PC-9 (cell line): ENCODE measurements around the gene RFTN1. TPM values are rescaled to one million over a fixed set of nuclear protein-coding genes. Genes with fewer than 3 reads are reported as not detected.

Experiments
- BruUV-seq: library from RNA; stranded (reverse); fragments of 400-500 nt; replicated peaks from 2 replicates; lab custom pipeline; 2021; lab: Mats Ljungman, UMichigan
- CTCF ChIA-PET: fragments of 300-600 bp; sonication (Branson Sonifier 250); formaldehyde crosslinking; loops from one replicate; lab custom pipeline; 2022; ENCODE audit warnings: antibody characterized with exemption; lab: Charles Lee
- POLR2A ChIA-PET: fragments of 300-600 bp; sonication (Branson Sonifier 250); formaldehyde crosslinking; loops from one replicate; lab custom pipeline; 2022; ENCODE audit warnings: antibody characterized with exemption; ENCODE audit not compliant: unreplicated experiment; lab: Charles Lee
- DNase-seq, 2 experiments: peaks; one replicate each; pipeline versions ENCODE4 v3.0.0 to v3.0.0-alpha.2; 2015 to 2022; ENCODE audit warnings: mixed read lengths in 1 of 2
- H2AFZ ChIP-seq: fragments of 200-600 bp; sonication (generic); 2 replicates; pipeline ENCODE4 v1.8.1; 2017; ENCODE audit warnings: antibody characterized with exemption
- H3F3A ChIP-seq: fragments of 200-600 bp; sonication (generic); 2 replicates; pipeline ENCODE4 v1.8.1; 2017; ENCODE audit warnings: antibody characterized with exemption, mild to moderate bottlenecking, low read depth; ENCODE audit not compliant: insufficient read depth
- H3K27ac ChIP-seq: fragments of 200-600 bp; sonication (generic); 2 replicates; pipeline ENCODE4 v1.6.1; 2016; ENCODE audit warnings: mixed run types
- H3K27me3 ChIP-seq: fragments of 200-600 bp; sonication (generic); 2 replicates; pipeline ENCODE4 v1.6.1; 2016; ENCODE audit warnings: low read depth, mixed run types; ENCODE audit not compliant: insufficient read depth
- H3K36me3 ChIP-seq: fragments of 200-600 bp; sonication (generic); 2 replicates; pipeline ENCODE4 v1.6.1; 2016; ENCODE audit warnings: low read depth, mixed run types
- H3K4me1 ChIP-seq: fragments of 200-600 bp; sonication (generic); replicated peaks from 2 replicates; pipeline ENCODE4 v1.6.1; 2016; ENCODE audit warnings: mixed run types; ENCODE audit not compliant: insufficient read depth
- H3K4me2 ChIP-seq: fragments of 200-600 bp; sonication (generic); 2 replicates; pipeline ENCODE4 v1.6.1; 2017; ENCODE audit warnings: mixed run types
- H3K4me3 ChIP-seq: fragments of 200-600 bp; sonication (generic); 2 replicates; pipeline ENCODE4 v1.6.1; 2016; ENCODE audit warnings: mixed run types
- H3K79me2 ChIP-seq: fragments of 200-600 bp; sonication (generic); 2 replicates; pipeline ENCODE4 v1.6.1; 2017; ENCODE audit warnings: low read depth, mixed run types
- H3K9me2 ChIP-seq: fragments of 200-600 bp; sonication (generic); 2 replicates; pipeline ENCODE4 v1.8.1; 2017; ENCODE audit warnings: mild to moderate bottlenecking; ENCODE audit not compliant: insufficient read depth
- H3K9me3 ChIP-seq: fragments of 200-600 bp; sonication (generic); 2 replicates; pipeline ENCODE4 v1.8.1; 2016; ENCODE audit warnings: low read depth; ENCODE audit not compliant: insufficient read depth
- H4K20me1 ChIP-seq: fragments of 200-600 bp; sonication (generic); 2 replicates; pipeline ENCODE4 v1.8.1; 2017; ENCODE audit not compliant: insufficient read depth
- EZH2 ChIP-seq: fragments of 200-600 bp; sonication (generic); IDR thresholded peaks from 2 replicates; pipeline ENCODE4 v1.8.0; 2017; ENCODE audit warnings: antibody characterized with exemption, low read depth
- intact Hi-C: fragments of 100-400 bp; cut with micrococcal nuclease; formaldehyde crosslinking; loops from one replicate; pipeline ENCODE4 v1.10.0; 2022; ENCODE audit not compliant: unreplicated experiment
- total RNA-seq: library from RNA; stranded (reverse); gene quantifications from 2 replicates; pipeline ENCODE4 v1.2.3, GENCODE V29; 2021
- TF ChIP-seq, protein P1 (sequence below): fragments of 200-600 bp; sonication (generic); conservative IDR thresholded peaks from 2 replicates; pipeline ENCODE4 v1.6.1; 2017; ENCODE audit warnings: mixed run types, antibody characterized with exemption, mild to moderate bottlenecking, moderate library complexity

RFTN1 gene
- total RNA-seq, 1 experiment from 2014 or later: 0.41 TPM

DNA sequence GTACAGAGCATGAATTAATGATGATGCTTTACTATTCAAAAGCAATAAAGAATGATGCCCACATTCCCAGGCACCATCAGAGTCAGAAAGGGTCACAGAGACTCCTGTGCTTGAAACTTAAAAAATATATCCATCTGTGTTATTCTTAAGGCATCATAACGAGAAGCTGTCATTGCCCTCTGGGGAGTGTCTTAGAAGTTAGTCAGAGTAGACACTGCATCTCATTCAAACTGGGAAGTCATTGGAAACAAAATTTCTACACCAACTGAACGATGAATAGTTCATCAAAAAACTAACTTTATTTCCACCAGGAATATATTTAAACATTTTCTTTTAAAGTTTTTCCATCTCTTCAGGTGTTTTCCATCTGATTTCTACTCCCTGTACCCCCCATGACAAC lies 122.9 kb downstream of the RFTN1 start:
- intact Hi-C loops: no loop called here
- POLR2A ChIA-PET: no interaction called here

DNA sequence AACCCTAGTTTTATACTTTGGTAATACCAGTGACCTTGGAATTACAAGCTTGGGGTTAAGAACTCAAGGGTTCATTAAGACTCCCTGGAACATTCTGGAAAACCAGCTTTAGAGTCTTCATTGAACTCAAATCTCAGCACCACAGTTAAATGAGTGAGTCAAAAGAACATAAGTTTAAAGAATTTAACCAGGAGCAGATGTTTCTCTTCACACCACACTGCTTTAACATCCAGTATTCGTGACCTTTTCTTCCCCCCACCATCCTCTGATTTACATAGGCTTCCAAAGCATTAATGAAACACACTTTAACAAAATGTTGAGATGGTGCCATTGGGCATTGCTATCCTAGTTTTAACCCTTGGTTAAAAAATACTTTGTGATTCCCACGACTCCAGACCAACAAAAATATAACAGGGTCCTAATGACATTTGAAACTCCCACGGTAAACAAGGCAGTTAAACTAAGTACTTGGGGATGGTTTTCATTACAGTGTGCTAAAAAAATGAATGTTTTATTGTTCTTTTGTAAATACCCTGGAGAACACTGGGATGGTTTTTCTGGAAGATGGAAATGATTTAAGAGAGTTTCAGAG lies 124.6 kb downstream of the RFTN1 start:
- Histone ChIP-seq H3K4me1 (no peaks in the 10 kb centered on the region), H3K9me3 (no peaks in the 10 kb centered on the region), H3K9me2 (no peaks in the 10 kb centered on the region), H3K27me3 (no peaks in the 10 kb centered on the region), H3K79me2 (no peaks in the 10 kb centered on the region), H3F3A (no peaks in the 10 kb centered on the region), H3K4me2 (no peak overlapping the region), H4K20me1 (no peaks in the 10 kb centered on the region), H3K4me3 (no peak overlapping the region), H3K27ac (no peak overlapping the region), H3K36me3 (no peaks in the 10 kb centered on the region), H2AFZ (no peak overlapping the region)
- POLR2A ChIA-PET: no interaction called here
- BruUV-seq: no TSS peak
- CTCF ChIA-PET: no interaction called here
- TF ChIP-seq EZH2: no peak
- TF ChIP-seq, protein P1, sequence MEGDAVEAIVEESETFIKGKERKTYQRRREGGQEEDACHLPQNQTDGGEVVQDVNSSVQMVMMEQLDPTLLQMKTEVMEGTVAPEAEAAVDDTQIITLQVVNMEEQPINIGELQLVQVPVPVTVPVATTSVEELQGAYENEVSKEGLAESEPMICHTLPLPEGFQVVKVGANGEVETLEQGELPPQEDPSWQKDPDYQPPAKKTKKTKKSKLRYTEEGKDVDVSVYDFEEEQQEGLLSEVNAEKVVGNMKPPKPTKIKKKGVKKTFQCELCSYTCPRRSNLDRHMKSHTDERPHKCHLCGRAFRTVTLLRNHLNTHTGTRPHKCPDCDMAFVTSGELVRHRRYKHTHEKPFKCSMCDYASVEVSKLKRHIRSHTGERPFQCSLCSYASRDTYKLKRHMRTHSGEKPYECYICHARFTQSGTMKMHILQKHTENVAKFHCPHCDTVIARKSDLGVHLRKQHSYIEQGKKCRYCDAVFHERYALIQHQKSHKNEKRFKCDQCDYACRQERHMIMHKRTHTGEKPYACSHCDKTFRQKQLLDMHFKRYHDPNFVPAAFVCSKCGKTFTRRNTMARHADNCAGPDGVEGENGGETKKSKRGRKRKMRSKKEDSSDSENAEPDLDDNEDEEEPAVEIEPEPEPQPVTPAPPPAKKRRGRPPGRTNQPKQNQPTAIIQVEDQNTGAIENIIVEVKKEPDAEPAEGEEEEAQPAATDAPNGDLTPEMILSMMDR: no peak
- intact Hi-C loops: no loop called here
- no peak for DNase-seq

More for the DNA sequence above, 122.9 kb downstream of the RFTN1 start:
- H3F3A ChIP-seq: no peaks in the 10 kb centered on the region
- H3K9me2 ChIP-seq: no peaks in the 10 kb centered on the region
- no peak overlapping the region for H3K4me2 ChIP-seq
- H3K9me3 ChIP-seq: no peaks in the 10 kb centered on the region
- H3K4me1 ChIP-seq: no peaks in the 10 kb centered on the region
- no TSS peak for BruUV-seq
- no peaks in the 10 kb centered on the region for H3K36me3 ChIP-seq
- no peak overlapping the region for H3K4me3 ChIP-seq
- no peak for TF ChIP-seq EZH2
- TF ChIP-seq, protein P1: no peak
- H3K79me2 ChIP-seq: no peaks in the 10 kb centered on the region
- H3K27ac ChIP-seq: no peak overlapping the region
- H4K20me1 ChIP-seq: no peaks in the 10 kb centered on the region
- CTCF ChIA-PET: no interaction called here
- no peak overlapping the region for H2AFZ ChIP-seq
- no peak for DNase-seq
- no peaks in the 10 kb centered on the region for H3K27me3 ChIP-seq

DNA sequence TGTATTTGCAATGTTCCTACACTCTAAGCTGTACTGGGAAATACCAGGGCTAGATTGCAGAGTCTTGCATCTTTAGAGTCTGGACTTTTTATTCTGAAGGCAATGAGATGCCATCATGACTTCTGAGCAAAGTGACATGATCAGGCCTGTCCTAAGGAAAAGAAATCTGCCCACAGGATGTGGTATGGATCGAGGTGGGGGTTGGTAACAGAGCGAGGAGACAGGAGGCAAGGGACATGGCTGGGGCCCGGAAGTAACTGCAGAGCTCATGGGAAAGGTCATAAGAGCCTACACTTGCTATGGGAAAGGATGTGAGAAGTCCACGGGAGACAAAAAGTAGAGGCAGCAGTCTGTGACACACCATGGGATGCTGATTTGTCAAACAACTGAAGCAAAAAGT lies 126.9 kb downstream of the RFTN1 start:
- Histone ChIP-seq H3K36me3 (no peaks in the 10 kb centered on the region), H3K4me2 (no peak overlapping the region), H3F3A (no peaks in the 10 kb centered on the region), H2AFZ (no peak overlapping the region), H4K20me1 (no peaks in the 10 kb centered on the region), H3K9me3 (no peaks in the 10 kb centered on the region), H3K9me2 (no peaks in the 10 kb centered on the region), H3K79me2 (no peaks in the 10 kb centered on the region), H3K27ac (no peak overlapping the region), H3K4me1 (no peaks in the 10 kb centered on the region), H3K27me3 (no peaks in the 10 kb centered on the region), H3K4me3 (no peak overlapping the region)
- no peak for TF ChIP-seq EZH2
- TF ChIP-seq, protein P1: no peak
- intact Hi-C loops: no loop called here
- no TSS peak for BruUV-seq
- ChIA-PET CTCF (no interaction called here), POLR2A (no interaction called here)
- DNase-seq: no peak
